Measurements from ENCODE around the gene COPZ1. TPM values are rescaled to one million over a fixed set of nuclear protein-coding genes. Genes with fewer than 3 reads are reported as not detected.

COPZ1 gene
- total and polyA plus RNA-seq, 9 of the 15 experiments (the other 6 are each of a cell fraction or from before 2014, with no cell fraction given): 137 to 487 (median 233) TPM

- Histone ChIP-seq H3K9me3 (replicated peaks; ENCODE audit: control insufficient read depth, insufficient read depth, low read depth, low read length) (no peaks in the 10 kb centered on the region), H3K36me3 (ENCODE audit: control insufficient read depth, insufficient read depth, low read length) (peaks cover 66% of the 10 kb centered on the region), H3K27me3 (ENCODE audit: control insufficient read depth in 2 of 2, insufficient read depth in 2 of 2, low read length in 2 of 2) (no peaks in the 10 kb centered on the region), H3K79me2 (ENCODE audit: control insufficient read depth, insufficient read depth, low read length) (peaks cover 36% of the 10 kb centered on the region), H3K27ac (ENCODE audit: extremely low read depth, low read depth, low read length) (no peak overlapping the region), H4K20me1 (replicated peaks; ENCODE audit: control insufficient read depth, insufficient read depth, low read length) (no peaks in the 10 kb centered on the region; the same call in 1 of the 2 replicates), H3K4me1 (replicated peaks in 1 of 2; ENCODE audit: control insufficient read depth in 2 of 2, insufficient read depth in 2 of 2, low read length in 2 of 2) (peaks cover 23 to 24% of the 10 kb centered on the region in 2 experiments; a peak in 4 of 5 replicates), H2AFZ (ENCODE audit: low read depth, low read length) (no peak overlapping the region), H3K9ac (ENCODE audit: insufficient read depth in 1 of 2, low read depth in 2 of 2, low read length in 2 of 2) (no peak overlapping the region), H3K4me2 (ENCODE audit: insufficient read depth, low read length) (no peak overlapping the region), H3K4me3 (no peak overlapping the region), H3K9me1 (ENCODE audit: control insufficient read depth, insufficient read depth, low read length) (peaks cover 3% of the 10 kb centered on the region)
- ChIA-PET POLR2A (interaction anchor here (0.5 to 3.1 kb wide), 8 partner anchors 9 to 175 kb away, joined by 3 to 13 read pairs (median 3); partner anchors contain the start of gene HNRNPA1), CTCF (ENCODE audit: low intra/inter-chr PET ratio) (interaction anchor here (1.2 kb wide), 1 partner anchor 16 kb away, joined by 9 read pairs; no protein-coding TSS in a partner anchor)
- TSS peak; percentile 24 for BruUV-seq (replicated peaks)
- ATAC-seq: no peak
- intact Hi-C loops (cut with micrococcal nuclease) (no loop called here), in situ Hi-C loops (cut with MboI) (loop anchor here (10.0 kb wide), 1 partner anchor 49 kb away; no protein-coding TSS in a partner anchor)
- FAIRE-seq: no peak
- no peak for DNase-seq (ENCODE audit: extremely low read depth in 1 of 4, low spot score in 3 of 4)
- TF ChIP-seq, protein P1, sequence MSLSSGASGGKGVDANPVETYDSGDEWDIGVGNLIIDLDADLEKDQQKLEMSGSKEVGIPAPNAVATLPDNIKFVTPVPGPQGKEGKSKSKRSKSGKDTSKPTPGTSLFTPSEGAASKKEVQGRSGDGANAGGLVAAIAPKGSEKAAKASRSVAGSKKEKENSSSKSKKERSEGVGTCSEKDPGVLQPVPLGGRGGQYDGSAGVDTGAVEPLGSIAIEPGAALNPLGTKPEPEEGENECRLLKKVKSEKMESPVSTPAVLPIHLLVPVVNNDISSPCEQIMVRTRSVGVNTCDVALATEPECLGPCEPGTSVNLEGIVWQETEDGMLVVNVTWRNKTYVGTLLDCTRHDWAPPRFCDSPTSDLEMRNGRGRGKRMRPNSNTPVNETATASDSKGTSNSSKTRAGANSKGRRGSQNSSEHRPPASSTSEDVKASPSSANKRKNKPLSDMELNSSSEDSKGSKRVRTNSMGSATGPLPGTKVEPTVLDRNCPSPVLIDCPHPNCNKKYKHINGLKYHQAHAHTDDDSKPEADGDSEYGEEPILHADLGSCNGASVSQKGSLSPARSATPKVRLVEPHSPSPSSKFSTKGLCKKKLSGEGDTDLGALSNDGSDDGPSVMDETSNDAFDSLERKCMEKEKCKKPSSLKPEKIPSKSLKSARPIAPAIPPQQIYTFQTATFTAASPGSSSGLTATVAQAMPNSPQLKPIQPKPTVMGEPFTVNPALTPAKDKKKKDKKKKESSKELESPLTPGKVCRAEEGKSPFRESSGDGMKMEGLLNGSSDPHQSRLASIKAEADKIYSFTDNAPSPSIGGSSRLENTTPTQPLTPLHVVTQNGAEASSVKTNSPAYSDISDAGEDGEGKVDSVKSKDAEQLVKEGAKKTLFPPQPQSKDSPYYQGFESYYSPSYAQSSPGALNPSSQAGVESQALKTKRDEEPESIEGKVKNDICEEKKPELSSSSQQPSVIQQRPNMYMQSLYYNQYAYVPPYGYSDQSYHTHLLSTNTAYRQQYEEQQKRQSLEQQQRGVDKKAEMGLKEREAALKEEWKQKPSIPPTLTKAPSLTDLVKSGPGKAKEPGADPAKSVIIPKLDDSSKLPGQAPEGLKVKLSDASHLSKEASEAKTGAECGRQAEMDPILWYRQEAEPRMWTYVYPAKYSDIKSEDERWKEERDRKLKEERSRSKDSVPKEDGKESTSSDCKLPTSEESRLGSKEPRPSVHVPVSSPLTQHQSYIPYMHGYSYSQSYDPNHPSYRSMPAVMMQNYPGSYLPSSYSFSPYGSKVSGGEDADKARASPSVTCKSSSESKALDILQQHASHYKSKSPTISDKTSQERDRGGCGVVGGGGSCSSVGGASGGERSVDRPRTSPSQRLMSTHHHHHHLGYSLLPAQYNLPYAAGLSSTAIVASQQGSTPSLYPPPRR (CRISPR knock-in tag; IDR thresholded peaks at IDR 0.05; ENCODE audit: borderline replicate concordance): no peak
- peak; percentile 26; the same call in 1 of the 2 replicates for TF ChIP-seq RBFOX2 (IDR thresholded peaks at IDR 0.05; ENCODE audit: low read depth, low read length)
Measured at GRCh38 chr12:54395545-54395944, 70.6 kb downstream of the COPZ1 start.
